Duodenal mucosa (tissue), 2 donors: ENCODE data around the gene EFCAB12.
"Not testable (repeated sequence)": the region's sequence is repeated elsewhere in the genome, so short reads cannot be mapped to it uniquely, and the experiment has no call there.

Source experiments
- H3K27ac ChIP-seq: one replicate; pipeline ENCODE4 v1.7.0; 2013; ENCODE audit warnings: low read depth, low read length
- H3K27me3 ChIP-seq, 2 donors: one replicate each; pipeline ENCODE4 v1.7.0; 2013; ENCODE audit warnings: low read length in 2 of 2, control low read depth in 1 of 2; ENCODE audit not compliant: insufficient read depth in 2 of 2, control insufficient read depth in 1 of 2
- H3K36me3 ChIP-seq, 2 donors: one replicate each; pipeline ENCODE4 v1.7.0; 2013; ENCODE audit warnings: low read length in 2 of 2, control low read depth in 1 of 2; ENCODE audit not compliant: insufficient read depth in 2 of 2, control insufficient read depth in 1 of 2
- H3K4me1 ChIP-seq, 2 donors: one replicate each; pipeline ENCODE4 v1.7.0; 2013; ENCODE audit warnings: low read length in 2 of 2, control low read depth in 1 of 2; ENCODE audit not compliant: insufficient read depth in 2 of 2, control insufficient read depth in 1 of 2
- H3K4me3 ChIP-seq, 2 donors: one replicate each; pipeline ENCODE4 v1.7.0; 2013; ENCODE audit warnings: low read length in 2 of 2, low read depth in 1 of 2
- H3K9ac ChIP-seq, 2 donors: one replicate each; pipeline ENCODE4 v1.7.0; 2013; ENCODE audit warnings: low read length in 2 of 2, low read depth in 1 of 2
- H3K9me3 ChIP-seq, 2 donors: one replicate each; pipeline ENCODE4 v1.7.0; 2013; ENCODE audit warnings: low read length in 2 of 2, control low read depth in 1 of 2; ENCODE audit not compliant: control insufficient read depth in 1 of 2

The EFCAB12 gene

GRCh38 chr3:129399895-129400357, 28.5 kb downstream of the EFCAB12 start:
- Histone ChIP-seq H3K4me3 (peak overlapping the region; percentile 90 to 97), H3K27ac (no peak overlapping the region), H3K36me3 (peaks cover 2 to 10% of the 10 kb centered on the region in 2 donors), H3K9ac (peak overlapping the region; percentile 72 to 86), H3K27me3 (no peaks in the 10 kb centered on the region), H3K4me1 (peaks cover 12 to 23% of the 10 kb centered on the region in 2 donors), H3K9me3 (no peaks in the 10 kb centered on the region)

DNA sequence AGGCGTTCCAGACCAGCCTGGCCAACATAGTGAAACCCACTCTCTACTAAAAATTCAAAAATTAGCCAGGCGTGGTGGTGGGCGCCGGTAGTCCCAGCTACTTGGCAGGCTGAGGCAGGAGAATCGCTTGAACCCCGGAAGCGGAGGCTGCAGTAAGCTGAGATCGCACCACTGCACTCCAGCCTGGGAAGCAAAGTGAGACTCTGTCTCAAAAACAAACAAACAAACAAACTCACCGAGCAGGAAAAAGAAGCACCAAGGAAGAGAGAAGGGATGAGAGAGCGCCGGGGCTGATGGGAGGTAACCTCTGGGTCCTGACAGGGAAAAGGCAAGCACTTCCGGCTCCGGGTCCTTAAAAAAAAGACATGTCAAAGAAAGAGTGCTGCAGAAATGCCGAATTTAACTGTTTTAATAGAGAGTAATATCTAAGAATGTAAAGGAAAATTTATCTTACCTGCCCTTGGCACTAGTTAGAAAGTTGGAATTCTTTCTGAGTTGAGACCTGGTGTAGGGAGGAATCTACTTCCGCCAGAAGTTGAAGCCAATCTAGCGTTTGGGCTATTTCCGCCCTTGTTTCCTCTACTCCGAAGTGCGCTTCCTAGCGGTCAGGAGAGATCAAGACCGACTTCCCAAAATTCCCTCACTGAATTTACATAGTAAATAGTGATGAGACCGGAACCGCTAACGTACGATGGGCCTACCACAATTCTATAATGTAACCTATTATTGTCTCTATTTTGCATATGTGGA, 29.1 kb downstream of the EFCAB12 start:
- H3K4me1 ChIP-seq, result peaks cover 12 to 23% of the 10 kb centered on the region in 2 donors
- peak overlapping the region; percentile 86 for H3K27ac ChIP-seq
- H3K9ac ChIP-seq, result peak overlapping the region; percentile 72 to 86
- peaks cover 2 to 10% of the 10 kb centered on the region in 2 donors for H3K36me3 ChIP-seq
- no peaks in the 10 kb centered on the region for H3K9me3 ChIP-seq
- peak overlapping the region; percentile 90 to 97 for H3K4me3 ChIP-seq
- no peaks in the 10 kb centered on the region for H3K27me3 ChIP-seq

- no peak overlapping the region for H3K27ac ChIP-seq
Measured at GRCh38 chr3:129398803-129399144, 29.7 kb downstream of the EFCAB12 start.

GRCh38 chr3:129393760-129394564, 34.5 kb downstream of the EFCAB12 start:
- not testable (repeated sequence) for H3K4me3 ChIP-seq, H3K9ac ChIP-seq, H3K27ac ChIP-seq, H3K27me3 ChIP-seq, H3K9me3 ChIP-seq
- H3K4me1 ChIP-seq, result peaks cover 12 to 18% of the 10 kb centered on the region in 2 donors
- H3K36me3 ChIP-seq, result peaks cover 8 to 48% of the 10 kb centered on the region in 2 donors

More at GRCh38 chr3:129398803-129399144, 29.7 kb downstream of the EFCAB12 start:
- Histone ChIP-seq H3K4me3 (peak overlapping the region; percentile 90 to 97), H3K9ac (peak overlapping the region; percentile 72 to 86), H3K4me1 (peaks cover 12 to 23% of the 10 kb centered on the region in 2 donors), H3K9me3 (no peaks in the 10 kb centered on the region), H3K36me3 (peaks cover 2 to 10% of the 10 kb centered on the region in 2 donors), H3K27me3 (no peaks in the 10 kb centered on the region)

- Histone ChIP-seq H3K4me3 (no peak overlapping the region), H3K36me3 (peaks cover 8 to 48% of the 10 kb centered on the region in 2 donors), H3K9ac (no peak overlapping the region), H3K27me3 (no peaks in the 10 kb centered on the region), H3K4me1 (peaks cover 10 to 12% of the 10 kb centered on the region in 2 donors), H3K27ac (no peak overlapping the region), H3K9me3 (no peaks in the 10 kb centered on the region)
Measured at GRCh38 chr3:129393271-129393670, 35.2 kb downstream of the EFCAB12 start.

DNA sequence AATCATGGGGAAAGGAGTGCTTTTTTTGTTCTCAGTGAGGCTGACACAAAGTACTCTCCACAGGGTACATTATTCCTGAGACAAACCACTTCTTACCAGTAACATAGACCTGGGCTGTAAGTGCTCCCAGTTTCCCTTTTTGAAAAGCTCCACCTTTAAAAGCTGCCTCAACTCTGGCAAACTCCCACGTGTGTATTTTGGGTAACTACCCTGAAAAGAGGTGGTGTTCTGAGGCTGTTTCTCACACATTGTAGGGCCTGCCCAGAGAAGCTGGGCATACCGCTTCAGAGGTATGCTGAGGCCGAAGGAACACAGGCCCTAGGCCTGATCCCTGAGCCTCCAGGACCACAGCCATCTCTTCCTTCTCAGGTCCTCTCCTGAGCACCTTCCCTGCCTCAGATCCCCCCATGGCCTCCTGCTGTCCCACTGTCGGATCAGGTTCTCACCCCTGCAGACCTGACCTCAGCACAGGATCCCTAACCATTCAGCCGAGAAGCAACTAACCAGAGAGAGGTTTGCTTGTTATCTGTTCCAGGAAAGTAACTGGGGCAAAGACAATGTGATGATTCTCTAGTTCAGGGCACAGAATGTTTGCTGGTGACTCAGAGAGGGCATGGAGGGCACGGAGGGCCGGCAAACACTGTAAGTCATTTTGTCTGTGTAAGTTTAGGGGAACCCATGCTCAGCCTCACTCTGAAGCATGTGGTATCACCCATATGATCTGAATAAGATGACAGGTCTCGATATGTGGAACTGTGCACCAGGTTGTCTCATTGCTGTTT, 36.1 kb downstream of the EFCAB12 start:
- peaks cover 11 to 56% of the 10 kb centered on the region in 2 donors for H3K36me3 ChIP-seq
- H3K27me3 ChIP-seq, H3K27ac ChIP-seq, H3K9ac ChIP-seq, H3K4me3 ChIP-seq, H3K9me3 ChIP-seq, H3K4me1 ChIP-seq: not testable (repeated sequence)

- not testable (repeated sequence) for H3K9me3 ChIP-seq, H3K27me3 ChIP-seq, H3K27ac ChIP-seq, H3K4me3 ChIP-seq, H3K4me1 ChIP-seq, H3K9ac ChIP-seq
- peaks cover 11 to 62% of the 10 kb centered on the region in 2 donors for H3K36me3 ChIP-seq
Measured at GRCh38 chr3:129391583-129391982, 36.9 kb downstream of the EFCAB12 start.

- Histone ChIP-seq H3K4me3 (no peak overlapping the region), H3K27ac (no peak overlapping the region), H3K4me1 (no peaks in the 10 kb centered on the region), H3K27me3 (no peaks in the 10 kb centered on the region), H3K9ac (no peak overlapping the region), H3K36me3 (peaks cover 9 to 57% of the 10 kb centered on the region in 2 donors), H3K9me3 (no peaks in the 10 kb centered on the region)
Measured at GRCh38 chr3:129389572-129389937, 38.9 kb downstream of the EFCAB12 start.

DNA sequence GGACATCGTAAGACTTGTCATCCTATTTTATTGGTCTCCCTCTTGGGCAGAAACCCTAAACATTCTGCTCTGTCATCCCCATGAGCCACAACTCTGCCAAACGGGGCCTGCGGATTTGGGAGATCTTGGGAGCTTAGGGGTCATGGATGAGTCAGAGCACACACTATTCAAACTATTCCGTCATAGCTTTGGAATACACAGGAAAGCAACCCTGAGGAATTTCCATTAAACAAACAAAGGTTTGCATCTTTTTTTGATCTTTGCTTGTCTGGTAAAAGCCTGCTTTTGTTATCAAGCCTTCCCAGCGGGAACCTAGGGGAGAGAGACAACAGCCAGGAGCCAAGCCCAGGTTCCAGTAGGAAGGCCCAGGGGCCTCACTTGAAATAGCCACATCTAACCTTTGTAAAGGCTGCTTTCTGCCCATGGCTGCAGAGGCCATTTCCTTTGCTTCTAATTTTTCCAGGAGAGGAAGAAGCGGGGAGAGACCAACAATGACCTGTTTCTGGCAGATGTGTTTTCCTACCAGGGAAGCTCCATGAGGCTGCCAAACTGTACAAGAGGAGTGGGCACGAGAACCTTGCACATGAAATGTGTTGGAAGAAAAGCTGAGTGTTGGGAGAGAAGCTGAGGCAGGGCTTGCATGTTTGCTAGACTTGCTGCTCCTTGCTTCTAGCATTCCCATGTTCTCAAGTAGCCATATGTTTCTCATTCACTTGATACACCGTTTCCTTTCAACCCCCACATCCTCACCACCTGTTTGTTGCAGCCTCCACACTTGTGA, 39.5 kb downstream of the EFCAB12 start:
- Histone ChIP-seq H3K27ac (peak overlapping the region; percentile 30), H3K36me3 (peaks cover 9 to 57% of the 10 kb centered on the region in 2 donors)
- H3K27me3 ChIP-seq, H3K4me3 ChIP-seq, H3K9ac ChIP-seq, H3K4me1 ChIP-seq, H3K9me3 ChIP-seq: not testable (repeated sequence)
